Left cardiac atrium (tissue), 4 donors: ENCODE results near the gene OPCML. TPM values are rescaled to one million over a fixed set of nuclear protein-coding genes. Genes with fewer than 3 reads are reported as not detected.

Experiments used
- ATAC-seq, 2 donors: fragments of 200-7000 bp; cut with Tn5 transposase; one replicate each; pipeline ENCODE4 v1.9.1; 2020; ENCODE audit warnings: mild to moderate bottlenecking in 2 of 2, moderate library complexity in 2 of 2
- DNase-seq: peaks from one replicate; pipeline ENCODE4 v3.0.0-alpha.2; 2020
- intact Hi-C, 2 donors: fragments of 100-400 bp; cut with DNase I; formaldehyde crosslinking; loops; one replicate each; pipeline versions ENCODE4 v1.14.1 to v1.15.1; 2022 to 2023
- total RNA-seq, 2 donors: library from RNA; stranded (reverse); fragmentation: NEBNext Ultra II Directional; extraction: Animal tissue kit (Norgen Biotek cat#: 25700); gene quantifications; one replicate each; pipeline ENCODE4 v1.2.1, GENCODE V29; 2021
- donor health status: DM: no; HTN: yes; CAD: no.
- donor health status: DM: no; HTN: yes; CAD: no; lungs with severe emphysema.
- donor health status: DM: yes; HTN: yes; CAD: no.
- donor health status: Dilated cardiomyopathy.

The OPCML gene
- total RNA-seq, 2 donors from 2014 or later, result 0.76 TPM; not detected in 1

- no peak for ATAC-seq
- intact Hi-C loops, result no loop called here
- DNase-seq, result no peak
Measured at GRCh38 chr11:132734217-132734616, 798.1 kb downstream of the OPCML start.

DNA sequence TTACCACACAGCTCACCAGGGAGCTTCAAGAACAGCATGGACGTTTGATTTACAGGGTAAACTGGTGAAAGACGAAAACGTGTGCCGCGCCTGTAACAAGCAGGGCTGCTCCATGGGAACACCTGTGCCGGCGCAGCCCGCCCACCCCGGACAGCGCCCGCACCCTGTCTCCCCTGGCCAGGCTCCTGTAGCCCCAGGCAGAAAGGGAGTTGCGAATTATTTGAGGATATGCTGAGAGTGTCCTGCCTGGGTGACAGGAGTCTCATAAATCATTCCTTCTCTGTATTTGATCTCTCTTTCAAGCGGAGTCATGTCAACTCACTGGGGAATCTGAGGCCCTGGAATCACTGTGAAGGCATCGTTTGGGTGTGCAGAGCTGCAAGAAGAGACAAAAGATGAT is 804.3 kb downstream of the OPCML start:
- DNase-seq (no peak), ATAC-seq (no peak)
- intact Hi-C loops, result no loop called here

GRCh38 chr11:132721526-132721925 is 810.8 kb downstream of the OPCML start:
- intact Hi-C loops, result no loop called here
- ATAC-seq (no peak), DNase-seq (no peak)

GRCh38 chr11:132719684-132720083 is 812.6 kb downstream of the OPCML start:
- intact Hi-C loops, result no loop called here
- DNase-seq (no peak), ATAC-seq (no peak)

DNA sequence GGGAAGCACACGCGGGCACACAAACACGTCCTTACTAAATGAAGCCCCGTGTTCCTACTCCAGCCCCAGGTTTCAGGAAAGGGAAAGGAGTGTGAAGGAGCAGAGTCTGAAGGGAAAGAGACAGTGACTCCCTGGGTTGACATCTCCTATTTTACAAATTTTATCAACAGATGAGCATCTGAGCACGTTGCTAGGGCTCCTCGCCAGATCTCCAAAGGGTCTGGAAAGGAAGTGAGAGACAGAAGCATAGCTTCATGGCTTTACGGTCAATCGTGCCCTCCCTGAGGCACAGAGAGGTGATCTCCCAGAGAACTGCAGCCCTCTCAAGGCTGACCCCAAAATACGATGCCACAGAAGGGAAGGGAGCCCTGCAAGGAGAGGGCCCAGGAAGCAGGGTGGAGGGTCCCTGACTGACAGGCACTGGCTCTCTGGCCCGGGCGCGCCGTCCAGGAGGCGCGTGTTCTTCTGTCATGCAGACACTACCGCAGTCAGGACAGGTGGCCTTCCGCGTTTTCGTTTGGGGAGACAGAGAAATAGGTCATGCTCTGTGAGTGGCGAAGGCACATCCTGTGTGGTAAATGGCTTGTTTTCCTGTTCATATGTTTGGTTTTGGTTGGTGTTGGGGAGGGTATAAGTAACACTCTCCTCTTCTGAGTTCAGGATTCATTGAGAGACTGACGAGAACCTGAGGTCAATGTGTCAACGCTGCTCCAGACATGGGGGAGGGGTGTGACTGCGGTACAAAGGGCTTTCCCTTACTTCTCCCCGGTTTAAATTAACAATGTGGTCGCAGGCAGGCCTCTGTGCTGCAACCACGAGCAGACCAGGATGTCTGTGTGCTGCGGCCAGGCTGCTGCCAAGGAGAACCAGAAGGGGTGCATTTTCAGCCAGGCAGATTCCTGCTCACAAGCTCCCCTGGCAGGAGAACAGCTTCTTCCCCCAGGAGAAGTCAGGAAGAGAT is 813.3 kb downstream of the OPCML start:
- ATAC-seq (no peak), DNase-seq (no peak)
- intact Hi-C loops, result no loop called here

GRCh38 chr11:132717824-132718223 is 814.5 kb downstream of the OPCML start:
- DNase-seq (no peak), ATAC-seq (no peak)
- intact Hi-C loops, result no loop called here

DNA sequence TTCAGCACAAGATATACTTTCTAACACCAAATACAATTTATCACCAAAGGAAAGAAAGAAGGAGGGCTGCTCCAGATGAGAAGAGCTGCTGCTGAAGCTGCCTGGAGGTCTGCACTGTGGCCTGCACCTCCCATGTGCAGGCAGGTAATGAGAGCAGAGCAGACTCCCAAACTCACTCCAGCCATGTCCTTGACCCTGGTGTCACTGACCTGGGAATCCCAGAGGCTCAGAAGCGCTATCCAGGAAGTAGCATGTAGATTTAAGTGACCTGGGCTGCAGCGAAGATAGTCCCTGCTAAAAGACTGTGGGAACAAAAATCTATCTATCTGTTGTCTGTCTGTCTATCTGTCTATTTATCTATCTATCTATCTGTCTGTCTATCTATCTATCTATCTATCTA is 816.3 kb downstream of the OPCML start:
- ATAC-seq (no peak), DNase-seq (no peak)
- intact Hi-C loops, result no loop called here

DNA sequence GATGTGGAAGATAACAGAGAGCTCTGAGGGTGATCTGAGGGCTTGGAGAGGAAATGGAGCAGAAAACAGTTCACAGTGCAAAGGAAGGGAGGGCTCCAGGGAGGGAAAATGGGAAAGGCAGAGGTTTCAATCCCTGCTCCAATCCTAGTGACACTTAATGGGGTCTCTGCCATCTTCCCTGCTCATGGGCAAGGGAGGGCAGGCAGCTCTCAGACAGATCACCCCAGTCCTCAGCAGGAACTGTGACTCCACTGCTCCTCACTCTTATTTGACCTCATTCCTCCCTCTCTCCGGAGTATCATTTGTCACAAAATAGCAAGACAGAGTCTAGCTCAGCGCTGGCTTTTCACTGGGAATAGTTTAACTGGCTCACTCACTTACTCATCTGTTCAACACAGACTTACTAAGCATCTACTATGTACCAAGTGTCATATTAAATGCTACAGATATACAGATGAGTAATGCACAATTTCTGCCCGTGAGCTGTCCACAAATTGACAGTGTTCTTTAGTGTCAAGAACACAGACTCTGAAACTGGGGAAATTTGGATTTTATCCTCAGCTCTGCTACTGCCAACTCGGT is 817.4 kb downstream of the OPCML start:
- intact Hi-C loops, result no loop called here
- ATAC-seq (no peak), DNase-seq (no peak)

DNA sequence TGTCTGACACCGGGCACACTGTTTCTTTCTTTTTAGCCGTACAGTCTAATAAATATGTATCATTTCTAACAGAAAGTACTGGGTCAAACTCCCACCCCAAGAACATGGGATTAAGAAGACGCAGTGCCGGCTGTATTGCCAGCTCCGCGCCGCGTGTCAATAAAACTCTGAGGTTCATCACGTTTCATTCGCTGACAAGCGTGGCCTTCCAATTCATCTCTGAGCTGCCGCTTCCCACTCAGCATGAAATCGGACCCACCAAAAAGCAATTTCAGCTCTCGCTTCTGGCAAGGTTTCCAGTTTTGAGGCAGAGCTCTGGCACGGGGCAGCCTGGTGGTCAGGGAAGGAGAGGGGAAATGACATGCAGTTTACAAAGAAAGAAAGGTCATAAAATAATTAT is 819.8 kb downstream of the OPCML start:
- ATAC-seq, result no peak
- no peak for DNase-seq
- intact Hi-C loops, result no loop called here

DNA sequence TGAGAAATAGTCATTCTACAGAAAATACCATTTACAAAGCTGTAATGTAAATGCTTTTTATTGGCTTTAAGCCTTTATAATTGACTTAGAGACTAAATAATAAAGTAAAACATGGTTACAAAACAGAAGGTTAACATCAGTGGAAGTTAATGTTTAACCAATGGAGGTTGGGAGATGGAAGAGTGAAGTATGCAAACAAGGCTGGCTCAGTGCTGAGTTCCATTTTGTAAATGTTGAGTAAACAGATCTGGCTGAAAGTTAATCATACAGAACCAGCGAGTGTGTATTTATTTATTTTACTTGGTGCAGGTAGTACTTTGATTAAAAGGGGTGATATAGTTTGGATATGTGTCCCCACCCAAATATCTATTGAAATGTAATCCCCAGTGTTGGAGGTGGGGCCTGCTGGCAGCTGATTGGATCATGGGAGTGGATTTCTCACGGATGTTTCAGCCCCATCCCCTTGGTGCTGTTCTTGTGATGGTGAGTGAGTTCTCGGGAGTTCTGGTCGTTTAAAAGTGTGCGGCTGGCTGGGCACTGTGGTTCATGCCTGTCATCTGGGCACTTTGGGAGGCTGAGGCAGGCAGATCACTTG is 827.4 kb downstream of the OPCML start:
- intact Hi-C loops, result no loop called here
- DNase-seq, result no peak
- ATAC-seq, result no peak

- intact Hi-C loops, result no loop called here
- DNase-seq (no peak), ATAC-seq (no peak)
Measured at GRCh38 chr11:132692891-132693290, 839.4 kb downstream of the OPCML start.

DNA sequence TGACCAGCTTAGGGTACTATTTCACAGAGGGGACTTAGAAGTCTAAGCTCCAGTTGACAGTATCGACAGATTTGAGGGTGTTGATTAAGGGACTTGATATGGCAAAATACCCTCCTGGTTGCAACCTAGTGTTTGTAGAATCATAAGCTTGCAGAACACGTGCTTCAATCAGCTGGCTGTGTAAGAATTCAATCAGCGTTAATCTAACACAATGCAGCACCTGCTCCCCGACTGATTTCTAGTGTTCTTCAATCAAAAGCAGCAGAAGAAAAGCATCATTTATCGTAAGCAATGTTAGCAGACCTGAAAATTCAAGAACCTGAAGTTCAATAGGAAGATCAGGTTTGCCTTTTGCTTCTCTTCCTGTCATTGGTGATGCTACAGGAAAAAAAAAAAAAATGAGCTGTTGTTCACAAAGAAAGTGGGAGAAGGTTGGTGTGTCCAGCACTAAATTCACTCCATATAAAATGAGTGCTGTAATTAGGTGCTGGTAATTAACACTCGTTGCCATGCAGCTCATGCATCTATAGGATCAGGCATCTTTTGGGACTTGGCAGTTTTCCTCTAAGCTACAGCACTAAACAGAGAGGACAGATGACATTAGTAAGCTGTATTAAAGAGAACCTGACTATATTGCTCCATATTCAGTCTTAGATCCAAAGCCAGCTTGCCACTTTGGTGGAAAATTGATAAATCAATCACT is 840.3 kb downstream of the OPCML start:
- ATAC-seq, result no peak
- no peak for DNase-seq
- intact Hi-C loops, result no loop called here

- intact Hi-C loops, result no loop called here
- DNase-seq (no peak), ATAC-seq (no peak)
Measured at GRCh38 chr11:132686886-132687285, 845.4 kb downstream of the OPCML start.

DNA sequence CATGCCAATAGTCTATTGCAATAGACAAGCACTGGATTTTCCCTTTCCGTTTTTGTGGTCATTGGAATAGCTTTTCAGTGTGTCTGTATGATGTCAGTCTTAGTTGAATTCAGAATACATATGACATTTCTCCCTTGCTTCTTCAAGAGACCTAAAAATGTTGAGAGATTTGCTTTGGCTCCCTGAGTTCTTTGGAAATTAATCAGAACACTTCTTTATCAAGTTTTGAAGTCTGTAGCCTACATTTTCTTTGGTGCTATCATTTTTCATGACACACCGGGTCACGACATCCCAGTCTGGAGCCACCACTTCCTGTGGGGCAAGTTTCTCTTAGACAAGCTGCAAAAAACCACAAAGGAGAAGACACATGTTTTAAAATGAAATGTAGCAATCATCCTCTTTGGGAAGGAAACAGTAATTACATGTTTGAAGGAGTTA is 847.1 kb downstream of the OPCML start:
- DNase-seq (no peak), ATAC-seq (no peak)
- intact Hi-C loops, result no loop called here

GRCh38 chr11:132683602-132684001 is 848.7 kb downstream of the OPCML start:
- no peak for DNase-seq
- intact Hi-C loops, result no loop called here
- ATAC-seq, result no peak

DNA sequence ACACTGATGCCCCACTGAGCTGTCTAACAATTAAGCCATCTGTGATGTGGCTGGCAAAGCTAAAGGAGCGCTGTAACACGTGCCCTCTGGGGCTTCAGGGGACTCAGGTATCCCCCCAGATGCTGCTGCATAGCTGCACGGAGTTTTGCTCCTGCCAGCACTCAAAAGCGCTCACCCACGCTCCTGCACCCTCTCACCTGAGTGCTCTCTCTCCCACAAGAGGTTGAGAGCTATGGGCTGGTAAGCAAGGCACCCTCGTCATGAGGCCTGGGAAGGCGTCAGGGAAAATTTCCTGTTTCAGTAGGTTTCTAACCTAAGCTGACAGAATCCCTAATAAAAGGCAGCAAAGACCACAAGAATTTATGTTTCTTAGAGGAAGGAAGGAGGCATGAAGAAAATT is 850.3 kb downstream of the OPCML start:
- ATAC-seq (no peak), DNase-seq (no peak)
- intact Hi-C loops, result no loop called here

DNA sequence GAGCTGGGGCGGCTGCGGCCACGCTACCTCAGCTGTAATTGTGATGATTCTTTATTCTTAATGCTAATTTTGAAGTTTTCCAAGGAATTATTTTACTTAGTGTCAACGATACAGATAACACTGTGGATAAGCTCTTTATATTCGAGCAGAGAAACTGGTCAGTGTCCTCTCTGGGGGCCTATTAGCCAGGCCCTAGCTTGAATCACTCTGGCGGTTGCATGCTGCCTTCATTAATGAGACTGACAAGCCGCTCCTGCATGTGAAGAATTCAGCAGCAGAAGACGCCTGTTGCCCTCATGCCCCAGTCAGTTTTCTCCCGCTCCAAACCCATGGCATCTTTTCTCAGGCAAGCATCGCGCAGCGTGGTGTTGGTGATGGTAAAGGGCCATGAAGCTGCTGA is 851.7 kb downstream of the OPCML start:
- intact Hi-C loops, result no loop called here
- ATAC-seq, result no peak
- no peak for DNase-seq

DNA sequence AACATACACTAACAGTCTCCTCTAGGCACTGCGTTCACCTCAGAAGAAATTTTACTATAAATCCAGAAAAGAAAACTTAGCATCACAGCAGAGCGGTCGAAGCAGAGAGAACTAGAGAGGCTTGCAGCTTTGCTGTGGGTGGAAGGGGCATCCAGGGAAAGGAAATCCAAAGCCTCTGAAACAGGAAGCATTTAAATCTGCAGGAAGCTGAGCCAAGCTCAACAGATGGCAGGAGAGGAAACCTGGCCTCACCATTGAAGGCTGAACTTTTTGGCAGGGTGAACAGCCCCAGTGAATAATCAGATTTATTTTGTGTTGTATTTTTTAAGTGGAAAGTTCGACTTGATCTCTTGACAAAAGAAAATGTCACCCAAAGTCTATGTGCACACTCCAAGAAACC is 858.1 kb downstream of the OPCML start:
- intact Hi-C loops, result no loop called here
- DNase-seq (no peak), ATAC-seq (no peak)

- intact Hi-C loops, result no loop called here
Measured at GRCh38 chr11:132671851-132672370, 860.4 kb downstream of the OPCML start.

More at GRCh38 chr11:132671851-132672370, 860.4 kb downstream of the OPCML start:
- ATAC-seq, result no peak
- no peak for DNase-seq
